NCI-H526 treated with DMSO at 0.1 percent for 48 hours (cell line): ENCODE results near the gene SWT1.
A peak's percentile ranks its signal among the peaks of the same experiment; 100 is the strongest.
"Not testable (repeated sequence)": the region's sequence is repeated elsewhere in the genome, so short reads cannot be mapped to it uniquely, and the experiment has no call there.

Experiments used
- DNase-seq: peaks from one replicate; lab custom pipeline; 2025; lab: John Stamatoyannopoulos, UW

The SWT1 gene

GRCh38 chr1:185291652-185292051 lies 134.7 kb downstream of the SWT1 start:
- DNase-seq = no peak

DNA sequence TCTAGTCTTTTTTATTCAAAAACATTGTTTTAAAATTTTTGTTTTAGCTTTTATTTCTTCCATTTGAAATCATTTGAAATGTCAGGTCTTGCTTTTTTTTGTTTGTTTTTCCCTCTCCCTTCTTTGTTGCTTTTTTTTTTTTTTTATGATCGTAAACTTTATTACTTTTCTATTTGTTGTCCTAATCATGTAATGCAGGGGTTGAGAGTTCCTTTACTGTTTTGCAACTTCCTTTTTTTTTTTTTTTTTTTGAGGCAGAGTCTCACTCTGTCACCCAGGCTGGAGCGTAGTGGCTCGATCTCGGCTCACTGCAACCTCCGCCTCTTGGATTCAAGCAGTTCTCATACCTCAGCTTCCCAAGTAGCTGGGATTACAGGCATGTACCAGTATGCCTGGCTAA lies 135.3 kb downstream of the SWT1 start:
- DNase-seq = no peak

- no peak for DNase-seq
Measured at GRCh38 chr1:185293967-185294542, 137.1 kb downstream of the SWT1 start.

DNA sequence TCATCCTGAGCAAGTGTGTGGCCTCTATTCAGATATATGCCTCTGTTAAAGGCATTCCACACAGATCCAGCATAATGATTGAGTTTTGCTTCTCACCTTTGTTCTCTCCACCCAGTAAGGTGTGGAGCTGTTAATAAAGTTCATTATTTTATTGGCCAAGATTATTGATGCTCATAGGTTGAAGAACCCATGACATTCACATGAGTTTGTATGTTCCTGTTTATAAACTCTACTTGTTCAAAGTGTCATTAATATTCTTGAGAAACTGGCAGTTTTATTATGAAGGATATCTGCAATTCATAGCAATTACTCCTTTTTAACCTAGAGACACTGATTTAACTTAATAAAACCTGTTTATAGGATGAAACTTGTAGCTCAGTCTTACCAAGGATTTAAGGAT lies 138.1 kb downstream of the SWT1 start:
- DNase-seq = no peak

- no peak for DNase-seq
Measured at GRCh38 chr1:185297982-185298381, 141.0 kb downstream of the SWT1 start.

- no peak for DNase-seq
Measured at GRCh38 chr1:185300152-185300551, 143.2 kb downstream of the SWT1 start.

DNA sequence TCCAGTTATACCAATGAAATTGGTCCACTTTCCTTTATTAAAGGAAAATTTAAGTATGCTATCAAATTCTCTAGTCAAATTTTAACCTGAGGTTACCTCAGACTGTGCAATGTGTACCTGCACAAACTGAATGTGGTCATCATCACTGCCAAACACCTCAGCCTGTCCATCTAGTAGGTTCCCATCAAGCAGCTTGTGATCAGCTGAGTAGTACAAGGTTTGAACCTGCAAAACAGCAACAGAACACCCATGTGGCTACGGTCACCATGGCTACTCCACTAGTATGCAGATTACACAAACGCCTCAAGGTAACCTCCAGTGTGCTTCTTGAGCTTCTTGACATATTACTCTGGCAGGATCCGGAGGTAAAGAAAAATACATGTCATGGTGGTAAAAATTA lies 148.5 kb downstream of the SWT1 start:
- DNase-seq = no peak

- DNase-seq = no peak
Measured at GRCh38 chr1:185308126-185308525, 151.2 kb downstream of the SWT1 start.

GRCh38 chr1:185309566-185309965 lies 152.6 kb downstream of the SWT1 start:
- no peak for DNase-seq

DNA sequence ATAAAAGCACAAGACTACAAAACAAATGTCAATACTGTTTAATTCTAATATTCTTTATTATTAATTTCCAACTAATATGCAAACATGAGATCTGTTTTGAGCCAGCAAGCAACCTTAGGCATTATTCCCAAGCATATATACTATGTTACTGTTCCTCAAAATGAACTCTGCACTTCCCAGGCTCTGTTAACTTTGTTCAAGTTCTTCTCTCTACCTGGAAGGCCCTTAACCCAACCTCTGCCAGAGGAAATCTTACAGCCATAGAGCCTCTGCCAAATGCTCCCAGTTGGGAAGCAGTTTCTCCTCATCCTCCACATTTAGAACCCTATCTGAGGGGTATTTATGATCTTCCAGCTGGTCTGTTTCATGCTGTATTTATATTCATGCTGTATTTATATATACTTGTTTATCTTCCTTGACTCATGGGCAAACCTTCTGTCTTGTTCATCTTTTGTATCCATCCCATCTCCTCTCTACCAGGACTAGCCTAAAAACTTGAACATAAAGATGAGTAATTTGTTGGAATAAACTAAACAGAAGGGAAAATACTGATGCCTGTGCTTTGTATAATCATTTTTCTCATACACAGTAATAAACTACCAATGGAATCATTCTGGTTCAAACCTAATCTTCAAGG lies 154.7 kb downstream of the SWT1 start:
- DNase-seq = no peak

DNA sequence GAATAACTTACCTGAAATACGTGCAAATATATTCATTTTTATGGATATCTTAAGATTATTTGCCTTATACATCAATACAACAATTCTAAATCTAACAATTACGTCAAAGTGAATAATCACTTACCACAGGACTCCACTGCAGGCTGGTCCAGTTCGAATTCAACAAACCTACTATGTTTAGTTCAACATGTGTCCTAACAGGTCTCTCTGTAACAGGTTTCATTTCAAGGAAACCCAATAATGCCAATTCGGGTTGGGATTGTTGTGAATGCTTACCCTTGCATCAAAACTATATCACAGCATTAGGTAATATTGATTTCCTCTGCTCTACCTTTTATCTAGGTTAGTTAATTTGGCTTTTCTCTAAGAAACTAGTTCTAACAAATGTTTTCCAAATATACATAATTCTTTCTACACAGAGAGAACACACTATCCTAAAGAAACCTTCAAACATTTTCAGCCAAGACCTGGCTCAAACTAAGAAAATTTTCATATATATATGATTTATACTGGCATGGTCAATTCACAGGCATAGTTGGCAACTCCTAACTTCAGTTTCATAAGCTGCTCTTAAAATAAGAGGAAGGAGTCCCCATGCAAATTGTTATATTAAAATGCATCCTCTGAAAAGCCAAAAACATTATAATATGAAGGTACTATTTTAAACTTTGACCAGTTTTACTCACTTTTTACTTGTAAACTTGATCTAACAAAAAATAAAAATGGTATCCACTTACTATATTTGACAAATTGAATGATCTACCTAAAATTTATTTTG lies 155.6 kb downstream of the SWT1 start:
- DNase-seq = no peak

DNA sequence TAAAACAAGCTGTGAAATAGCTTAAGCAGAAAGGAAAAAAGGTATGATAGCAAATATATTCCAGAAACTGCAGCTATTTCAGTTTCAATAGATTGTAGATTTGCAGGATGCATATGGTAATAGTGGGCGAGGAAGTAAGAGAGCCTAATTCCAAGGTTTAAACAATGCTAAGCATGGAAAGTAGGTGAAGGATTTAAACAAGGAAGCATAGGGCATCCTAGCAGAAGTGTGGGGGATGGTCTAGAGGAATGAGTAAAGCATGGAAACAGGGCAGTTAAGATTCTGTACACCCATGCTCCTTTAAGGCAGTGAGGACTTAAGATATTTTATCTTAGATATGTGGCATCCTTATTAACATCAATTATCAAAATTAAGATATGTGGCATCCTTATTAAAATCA lies 157.4 kb downstream of the SWT1 start:
- DNase-seq = peak; percentile 44

DNA sequence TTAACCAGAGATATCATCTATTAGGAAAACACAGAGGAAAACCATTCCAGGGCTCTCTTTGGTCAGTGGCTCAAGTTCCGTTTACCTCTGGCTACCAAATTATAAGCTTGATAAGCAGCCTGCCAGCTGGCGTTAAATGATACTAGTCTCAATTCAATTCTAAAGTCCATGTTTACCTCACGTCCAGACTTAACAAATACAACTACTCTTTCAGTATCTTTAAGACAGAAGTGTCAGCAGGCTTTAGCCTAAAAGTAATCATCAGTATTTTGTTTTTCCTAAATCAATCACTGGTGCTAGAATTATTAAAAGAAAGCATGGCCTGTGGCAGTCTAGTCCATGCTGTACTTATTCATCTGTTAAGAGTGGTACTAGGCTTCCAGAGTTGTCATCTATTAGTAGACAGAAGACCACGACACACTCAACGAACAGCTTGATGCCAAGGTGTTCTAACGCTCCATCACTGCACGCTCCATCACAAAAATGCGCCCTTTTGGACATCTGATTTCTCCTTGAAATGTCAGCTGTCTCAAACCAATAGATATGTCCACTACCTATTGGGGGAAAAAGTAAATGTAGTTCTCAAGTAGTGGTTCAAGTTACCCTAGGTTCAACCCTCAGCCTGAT lies 158.6 kb downstream of the SWT1 start:
- DNase-seq = peak; percentile 92

DNA sequence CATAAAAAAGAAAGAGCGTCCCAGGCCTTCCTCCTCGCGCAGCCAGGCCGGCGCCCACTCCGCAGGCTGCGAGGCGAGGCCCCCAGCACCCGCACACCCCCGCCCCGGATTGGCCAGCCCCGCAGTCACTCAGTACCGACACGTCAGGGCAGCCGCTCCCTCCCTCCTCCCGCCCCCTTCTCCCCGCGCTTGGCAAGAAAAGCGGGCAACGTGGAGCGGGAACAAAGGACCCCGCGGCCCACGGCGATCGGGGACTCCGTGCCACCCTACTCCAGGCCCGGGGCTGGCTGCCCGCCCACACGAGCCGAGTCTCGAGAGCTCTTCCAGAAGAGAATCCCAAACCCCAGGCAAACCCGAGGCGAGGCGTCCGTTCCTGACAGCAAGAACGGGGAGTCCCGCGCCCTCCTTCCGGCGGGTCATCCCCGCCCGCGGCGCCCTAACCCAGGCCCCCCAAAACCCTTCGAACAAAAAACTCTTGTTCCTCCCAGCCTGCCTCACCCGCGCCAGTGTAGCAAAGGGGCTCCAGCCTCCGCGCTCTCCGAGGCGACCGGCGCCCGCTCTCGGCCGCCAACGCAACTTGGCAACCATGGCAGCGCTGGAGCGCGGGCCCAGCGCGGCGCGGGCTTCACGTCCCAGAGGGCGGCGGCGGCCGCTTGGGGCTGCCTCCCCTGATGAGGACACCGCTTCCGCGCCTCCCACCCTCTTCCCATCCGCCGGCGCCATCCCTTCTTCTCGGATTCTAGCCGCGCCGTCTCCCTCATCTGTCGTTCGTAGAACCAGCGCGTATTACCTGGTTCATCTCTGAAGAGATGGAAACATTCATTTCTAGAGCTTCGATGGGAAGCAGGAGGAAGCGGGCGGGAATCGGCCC lies 159.4 kb downstream of the SWT1 start:
- peak; percentile 96 for DNase-seq

- peak; percentile 100 for DNase-seq
Measured at GRCh38 chr1:185317034-185317885, 160.3 kb downstream of the SWT1 start, which contains the start of gene IVNS1ABP. TSS of gene IVNS1ABP (minus strand) at chr1:185317243. CDS start at chr1:185309493, 7,750 bp downstream.

- peak; percentile 94 for DNase-seq
Measured at GRCh38 chr1:185317886-185318310, 160.9 kb downstream of the SWT1 start.

GRCh38 chr1:185318431-185319138 lies 161.6 kb downstream of the SWT1 start:
- peak; percentile 52 for DNase-seq

DNA sequence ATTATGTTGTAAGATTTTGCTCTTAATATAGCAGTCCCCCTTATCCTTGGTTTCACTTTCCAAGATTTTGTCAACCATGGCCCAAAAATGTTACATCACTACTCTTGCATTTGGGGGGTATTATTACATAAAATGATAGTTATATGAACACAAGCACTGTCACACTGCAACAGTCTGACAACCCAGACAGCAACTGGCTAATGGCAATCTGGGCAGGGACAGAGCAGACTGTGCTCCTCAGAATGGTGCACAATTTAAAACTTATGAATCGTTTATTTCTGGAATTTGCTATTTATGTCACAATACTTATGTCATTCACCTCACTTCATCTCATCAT lies 162.1 kb downstream of the SWT1 start:
- no peak for DNase-seq

DNA sequence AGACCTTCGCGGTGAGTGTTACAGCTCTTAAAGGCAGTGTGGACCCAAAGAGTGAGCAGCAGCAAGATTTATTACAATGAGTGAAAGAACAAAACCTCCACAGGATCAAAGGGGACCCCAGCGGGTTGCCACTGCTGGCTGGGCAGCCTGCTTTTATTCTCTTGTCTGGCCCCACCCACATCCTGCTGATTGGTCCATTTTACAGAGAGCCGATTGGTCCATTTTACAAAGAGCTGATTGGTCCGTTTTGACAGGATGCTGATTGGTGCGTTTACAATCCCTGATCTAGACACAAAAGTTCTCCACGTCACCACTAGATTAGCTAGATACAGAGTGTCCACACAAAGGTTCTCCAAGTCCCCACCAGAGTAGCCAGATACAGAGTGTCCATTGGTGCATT lies 164.1 kb downstream of the SWT1 start:
- not testable (repeated sequence) for DNase-seq

DNA sequence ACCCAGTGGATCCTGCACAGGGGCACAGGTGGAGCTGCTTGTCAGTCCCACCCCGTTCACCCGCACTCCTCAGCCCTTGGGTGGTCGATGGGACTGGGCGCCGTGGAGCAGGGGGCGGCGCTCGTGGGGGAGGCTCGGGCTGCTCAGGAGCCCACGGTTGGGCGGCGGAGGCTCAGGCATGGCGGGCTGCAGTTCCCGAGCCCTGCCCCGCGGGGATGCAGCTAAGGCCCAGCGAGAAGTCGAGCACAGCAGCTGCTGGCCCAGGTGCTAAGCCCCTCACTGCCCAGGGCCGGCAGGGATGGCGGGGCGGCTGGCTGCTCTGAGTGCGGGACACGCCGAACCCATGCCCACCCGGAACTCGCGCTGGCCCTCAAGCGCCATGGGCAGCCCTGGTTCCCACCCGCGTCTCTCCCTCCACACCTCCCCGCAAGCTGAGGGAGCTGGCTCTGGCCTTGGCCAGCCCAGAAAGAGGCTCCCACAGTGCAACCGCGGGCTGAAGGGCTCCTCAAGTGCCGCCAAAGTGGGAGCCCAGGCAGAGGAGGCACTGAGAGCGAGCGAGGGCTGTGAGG lies 164.8 kb downstream of the SWT1 start:
- not testable (repeated sequence) for DNase-seq
